GM21390 (cell line): ENCODE data around the gene PPP1R10.

Experiments used
- ATAC-seq: cut with Tn5 transposase; IDR thresholded peaks from one replicate; pipeline ENCODE4 v1.9.1; 2021; ENCODE audit not compliant: unreplicated experiment

PPP1R10 gene

DNA sequence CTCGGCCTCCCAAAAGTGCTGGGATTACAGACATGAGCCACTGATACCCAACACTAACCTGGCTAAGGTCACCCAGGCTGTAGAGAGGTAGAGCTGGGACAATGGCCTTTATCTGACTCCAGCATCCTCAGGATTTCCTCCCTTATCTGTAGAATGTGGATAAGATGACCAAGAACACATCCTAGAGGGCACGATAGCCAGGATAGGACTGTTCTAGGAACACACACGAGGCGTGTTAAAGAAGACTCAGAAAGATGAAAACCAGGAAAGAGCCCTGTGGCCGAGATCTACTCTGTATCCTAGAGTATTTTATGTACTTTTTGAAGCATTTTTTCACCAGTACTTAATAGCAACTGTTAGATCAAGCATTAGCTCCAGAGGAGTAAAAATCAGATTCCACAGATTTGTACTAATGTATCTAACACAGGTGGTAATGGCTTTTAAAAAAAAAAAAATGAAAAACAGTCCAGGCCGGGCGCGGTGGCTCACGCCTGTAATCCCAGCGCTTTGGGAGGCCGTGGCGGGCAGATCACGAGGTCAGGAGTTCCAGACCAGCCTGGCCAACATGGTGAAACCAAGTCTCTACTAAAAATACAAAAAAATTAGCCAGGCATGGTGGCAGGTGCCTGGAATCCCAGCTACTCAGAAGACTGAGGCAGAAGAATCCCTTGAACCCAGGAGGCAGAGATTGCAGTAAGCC is 17.3 kb downstream of the PPP1R10 start:
- no peak for ATAC-seq

DNA sequence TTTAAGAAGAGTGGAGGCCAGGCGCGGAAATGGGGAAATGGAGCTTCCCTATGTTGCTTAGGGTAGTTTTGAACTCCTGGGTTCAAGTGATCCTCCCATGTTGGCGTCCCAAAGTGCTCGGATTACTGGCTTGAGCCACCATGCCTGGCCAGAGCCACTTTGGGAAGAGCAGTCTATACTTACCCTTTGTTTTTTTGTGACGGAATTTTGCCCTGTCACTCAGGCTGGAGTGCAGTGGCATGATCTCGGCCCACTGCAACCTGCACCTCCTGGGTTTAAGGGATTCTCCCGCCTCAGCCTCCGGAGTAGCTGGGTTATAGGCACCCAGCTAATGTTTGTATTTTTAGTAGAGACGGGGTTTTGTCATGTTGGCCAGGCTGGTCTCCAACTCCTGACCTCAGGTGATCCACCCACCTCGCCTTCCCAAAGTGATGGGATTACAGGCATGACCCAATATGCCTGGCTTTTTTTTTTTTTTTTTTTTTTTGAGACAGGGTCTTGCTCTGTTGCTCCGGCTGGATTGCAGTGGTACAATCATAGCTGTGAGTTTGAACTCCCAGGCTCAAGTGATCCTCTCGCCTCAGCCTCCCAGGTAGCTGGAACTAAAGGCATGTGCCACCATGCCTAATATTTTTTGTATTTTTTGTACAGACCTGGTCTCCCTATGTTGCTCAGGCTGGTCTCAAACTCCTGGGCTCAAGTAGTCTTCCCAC is 18.0 kb downstream of the PPP1R10 start:
- no peak for ATAC-seq

DNA sequence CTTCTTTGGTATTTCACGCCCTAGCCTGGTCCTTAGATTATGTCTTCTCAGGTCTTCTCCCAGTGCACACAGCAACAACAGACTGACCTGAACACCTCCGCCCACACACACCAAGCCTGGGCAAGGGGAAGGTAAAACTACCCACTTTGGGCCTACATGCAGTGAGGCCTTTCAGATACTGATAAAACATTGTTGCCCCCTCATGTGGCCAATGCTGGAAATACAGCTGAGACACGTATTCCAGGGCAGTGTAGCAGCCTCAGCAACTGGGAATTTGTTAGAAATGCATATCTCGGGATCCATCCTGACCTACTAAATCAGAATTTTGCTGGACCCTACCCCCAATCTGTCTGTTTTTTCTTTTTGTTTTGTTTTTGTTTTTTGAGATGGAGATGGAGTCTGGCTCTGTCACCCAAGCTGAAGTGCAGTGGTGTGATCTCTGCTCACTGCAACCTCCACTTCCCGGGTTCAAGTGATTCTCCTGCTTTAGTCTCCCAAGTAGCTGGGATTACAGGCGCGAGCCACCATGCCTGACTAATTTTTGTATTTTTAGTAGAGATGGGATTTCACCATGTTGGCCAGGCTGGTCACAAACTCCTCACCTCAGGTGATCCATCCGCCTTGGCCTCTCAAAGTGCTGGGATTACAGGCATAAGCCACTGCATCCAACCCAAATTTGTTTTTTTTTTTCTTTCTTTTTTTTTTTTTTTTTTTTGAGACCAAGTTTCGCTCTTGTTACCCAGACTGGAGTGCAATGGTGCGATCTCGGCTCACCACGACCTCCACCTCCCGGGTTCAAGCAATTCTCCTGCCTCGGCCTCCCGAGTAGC is 19.5 kb downstream of the PPP1R10 start:
- peak; percentile 65 for ATAC-seq

DNA sequence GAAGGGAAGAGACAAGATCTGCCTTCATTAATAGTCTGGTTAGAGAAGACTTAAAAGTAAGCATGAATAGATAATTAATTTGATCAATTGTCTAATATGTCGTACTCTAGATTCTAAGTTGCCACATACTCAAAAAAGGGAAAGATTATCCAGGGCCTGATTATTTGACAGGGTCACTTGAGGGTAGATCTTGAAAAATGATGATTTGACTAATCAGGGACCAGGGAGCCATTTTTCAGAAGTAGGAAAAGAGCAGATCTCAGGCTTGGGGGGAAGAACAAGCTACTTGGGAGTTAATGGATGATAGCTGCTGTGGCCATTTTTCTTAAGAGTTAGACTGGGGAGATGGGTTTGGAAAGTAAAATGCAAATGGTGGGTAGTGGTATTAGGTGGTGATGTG is 24.8 kb downstream of the PPP1R10 start:
- no peak for ATAC-seq

DNA sequence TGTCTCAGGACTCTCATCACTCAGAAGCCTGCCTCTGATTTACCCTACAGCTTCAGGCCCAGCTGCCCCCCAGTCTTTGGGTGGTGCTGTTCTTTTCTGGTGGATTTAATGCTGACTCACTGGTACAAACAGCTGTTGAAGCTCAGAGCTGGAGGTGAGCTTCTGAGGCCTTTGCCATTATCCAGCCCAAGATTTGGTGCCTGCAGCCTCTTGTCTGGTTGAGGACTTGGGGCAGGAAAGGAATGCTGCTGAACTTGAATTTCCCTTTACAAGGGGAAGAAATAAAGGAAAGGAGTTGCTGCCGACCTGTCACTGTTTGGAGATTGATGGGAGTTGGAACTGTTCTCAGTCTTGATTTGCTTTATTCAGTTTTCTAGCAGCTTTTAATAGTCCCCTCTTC is 26.0 kb downstream of the PPP1R10 start:
- ATAC-seq: no peak

DNA sequence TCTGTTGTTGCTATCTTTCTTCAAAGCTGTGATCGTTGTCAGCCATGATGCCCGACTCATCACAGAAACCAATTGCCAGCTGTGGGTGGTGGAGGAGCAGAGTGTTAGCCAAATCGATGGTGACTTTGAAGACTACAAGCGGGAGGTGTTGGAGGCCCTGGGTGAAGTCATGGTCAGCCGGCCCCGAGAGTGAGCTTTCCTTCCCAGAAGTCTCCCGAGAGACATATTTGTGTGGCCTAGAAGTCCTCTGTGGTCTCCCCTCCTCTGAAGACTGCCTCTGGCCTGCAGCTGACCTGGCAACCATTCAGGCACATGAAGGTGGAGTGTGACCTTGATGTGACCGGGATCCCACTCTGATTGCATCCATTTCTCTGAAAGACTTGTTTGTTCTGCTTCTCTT is 26.5 kb downstream of the PPP1R10 start:
- no peak for ATAC-seq

DNA sequence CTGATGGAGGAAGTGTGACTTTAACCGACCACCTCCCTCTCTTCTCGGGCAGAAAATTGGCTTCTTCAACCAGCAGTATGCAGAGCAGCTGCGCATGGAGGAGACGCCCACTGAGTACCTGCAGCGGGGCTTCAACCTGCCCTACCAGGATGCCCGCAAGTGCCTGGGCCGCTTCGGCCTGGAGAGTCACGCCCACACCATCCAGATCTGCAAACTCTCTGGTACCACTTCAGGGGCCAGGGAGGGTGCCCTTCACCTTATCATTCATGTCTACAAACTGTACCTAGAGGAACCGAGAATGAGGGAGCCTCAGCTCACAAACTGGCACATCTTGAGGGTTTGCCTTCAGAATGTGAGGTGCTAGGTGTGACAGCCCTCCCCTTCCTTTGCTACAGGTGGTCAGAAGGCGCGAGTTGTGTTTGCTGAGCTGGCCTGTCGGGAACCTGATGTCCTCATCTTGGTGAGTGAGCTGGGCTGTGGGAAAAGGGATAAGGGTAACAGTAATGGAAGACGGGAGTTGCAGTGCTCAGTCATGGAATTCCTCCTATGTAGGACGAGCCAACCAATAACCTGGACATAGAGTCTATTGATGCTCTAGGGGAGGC is 27.2 kb downstream of the PPP1R10 start:
- ATAC-seq: no peak

DNA sequence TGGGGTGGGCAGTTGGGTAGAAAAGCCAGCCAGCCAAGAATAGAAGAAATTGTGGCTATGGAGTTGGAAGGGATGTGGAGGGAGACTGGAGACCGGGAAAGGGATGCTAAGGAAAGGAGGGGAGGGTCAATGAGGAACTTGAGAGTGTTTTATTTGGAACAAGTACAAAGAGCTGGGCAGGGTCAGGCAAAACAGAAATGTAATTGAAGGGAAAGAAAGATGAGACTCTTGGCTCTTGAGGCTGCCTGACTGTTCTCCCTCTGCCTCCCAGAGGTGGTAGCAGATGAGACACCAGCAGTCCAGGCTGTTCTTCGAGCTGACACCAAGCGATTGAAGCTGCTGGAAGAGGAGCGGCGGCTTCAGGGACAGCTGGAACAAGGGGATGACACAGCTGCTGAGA is 33.1 kb downstream of the PPP1R10 start:
- no peak for ATAC-seq

DNA sequence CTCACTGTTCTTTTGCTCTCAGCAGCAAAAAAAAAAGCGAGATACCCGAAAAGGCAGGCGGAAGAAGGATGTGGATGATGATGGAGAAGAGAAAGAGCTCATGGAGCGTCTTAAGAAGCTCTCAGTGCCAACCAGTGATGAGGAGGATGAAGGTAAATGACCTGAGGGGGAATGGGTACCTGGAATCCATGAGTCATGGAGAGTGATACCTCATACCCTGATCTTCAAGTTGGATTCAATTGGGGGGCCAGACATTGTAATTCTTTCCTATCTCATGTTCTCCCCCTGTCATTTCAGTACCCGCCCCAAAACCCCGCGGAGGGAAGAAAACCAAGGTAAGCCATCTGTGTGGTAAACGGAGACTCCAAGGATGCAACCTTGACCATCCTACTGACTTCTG is 39.0 kb downstream of the PPP1R10 start:
- no peak for ATAC-seq

DNA sequence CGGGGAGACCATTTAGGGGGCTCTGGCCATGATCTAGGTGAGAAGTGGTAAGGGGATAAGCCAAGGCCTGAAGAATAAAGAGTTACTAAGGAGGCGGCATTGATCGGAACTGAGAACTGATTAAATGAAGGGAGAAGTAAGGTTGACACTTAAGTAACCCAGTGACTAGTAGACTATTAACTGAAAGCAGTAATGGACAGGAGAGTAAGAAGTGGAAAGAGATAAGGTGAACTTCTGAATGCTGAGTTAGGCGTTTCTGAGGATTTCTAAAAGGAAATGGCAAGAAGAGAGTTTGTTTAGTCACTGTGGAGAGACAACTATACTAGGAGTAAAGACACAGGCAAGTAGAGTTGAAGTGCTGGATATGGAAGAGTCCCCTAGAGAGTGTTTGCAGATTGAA is 43.9 kb downstream of the PPP1R10 start:
- no peak for ATAC-seq

DNA sequence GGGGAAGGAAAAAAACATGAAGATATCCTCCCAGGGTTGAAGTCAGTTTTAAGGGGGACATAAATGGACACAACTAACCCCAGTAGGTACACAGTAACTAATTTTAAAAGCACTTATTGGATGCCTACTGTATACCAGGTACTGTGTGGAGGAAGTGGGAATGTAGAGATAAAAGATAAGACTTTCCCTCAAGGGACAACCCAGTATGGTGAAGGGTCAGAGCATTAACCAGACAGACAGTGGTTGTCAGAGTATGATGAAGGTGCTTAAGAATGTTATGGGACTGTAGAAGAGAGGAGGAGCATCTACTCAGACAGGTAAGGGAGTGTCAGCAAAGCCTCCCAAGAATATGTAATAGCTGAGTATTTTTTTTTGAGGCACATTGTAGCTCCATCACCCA is 44.9 kb downstream of the PPP1R10 start:
- ATAC-seq: no peak

DNA sequence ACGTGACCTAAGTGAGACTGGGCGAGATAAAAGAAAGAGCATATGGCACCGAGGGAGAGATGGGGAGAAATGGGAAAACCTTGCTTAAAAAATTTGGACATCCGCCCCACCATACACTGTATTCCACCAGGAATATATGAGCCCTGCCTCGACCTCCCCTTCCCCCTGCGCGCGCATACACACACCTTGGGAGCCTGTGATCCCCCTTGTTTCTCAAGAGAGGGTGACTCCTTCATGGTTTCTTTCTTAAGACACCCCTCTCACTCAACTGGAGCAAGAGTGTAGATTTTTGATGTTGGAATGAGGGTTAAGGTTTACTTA is 45.3 kb downstream of the PPP1R10 start:
- no peak for ATAC-seq

DNA sequence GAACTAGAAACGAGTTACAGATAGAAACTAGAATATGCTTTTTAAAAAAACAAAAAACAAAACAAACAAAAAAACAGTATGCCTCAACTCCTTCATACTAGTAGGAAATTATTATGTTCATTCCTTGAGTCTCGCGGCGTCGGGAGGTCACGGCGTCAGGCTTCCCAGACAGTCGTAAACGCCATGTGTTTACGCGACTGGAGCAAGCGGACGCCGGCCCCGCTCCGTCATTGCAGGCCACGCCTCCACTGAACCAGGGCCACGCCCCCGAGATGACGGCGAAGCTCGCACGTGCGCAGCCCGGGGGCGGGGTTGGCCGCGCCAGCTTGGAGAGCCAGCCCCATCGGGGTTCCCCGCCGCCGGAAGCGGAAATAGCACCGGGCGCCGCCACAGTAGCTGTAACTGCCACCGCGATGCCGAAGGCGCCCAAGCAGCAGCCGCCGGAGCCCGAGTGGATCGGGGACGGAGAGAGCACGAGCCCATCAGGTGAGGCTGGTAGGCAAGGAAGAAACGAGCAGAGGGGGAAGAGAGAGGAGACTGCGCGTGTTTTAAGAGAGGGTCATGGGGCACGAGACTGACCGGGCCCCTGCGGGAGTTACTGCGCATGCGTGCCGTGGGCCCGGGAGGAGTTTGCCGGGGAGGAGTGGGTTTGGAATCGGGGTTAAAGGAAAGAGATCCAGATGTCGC is 45.8 kb downstream of the PPP1R10 start, which contains the start of gene ABCF1:
Gene ABCF1 (plus strand): TSS at position 368 of the 687 bp plus-strand sequence. CDS start 46 bp downstream, at position 414.
- peak; percentile 95 for ATAC-seq

DNA sequence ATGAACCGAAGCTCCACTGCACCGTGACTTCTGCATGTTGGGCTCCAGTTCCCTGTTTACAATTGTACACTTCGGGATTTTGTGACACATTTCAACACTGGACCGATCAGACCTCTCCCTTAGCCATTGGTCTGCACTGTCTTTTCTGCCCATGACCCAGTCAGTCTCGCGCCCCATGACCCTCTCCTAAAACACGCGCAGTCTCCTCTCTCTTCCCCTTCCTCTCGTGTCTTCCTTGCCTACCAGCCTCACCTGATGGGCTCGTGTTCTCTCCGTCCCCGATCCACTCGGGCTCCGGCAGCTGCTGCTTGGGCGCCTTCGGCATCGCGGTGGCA is 46.3 kb downstream of the PPP1R10 start:
- peak; percentile 15 for ATAC-seq

DNA sequence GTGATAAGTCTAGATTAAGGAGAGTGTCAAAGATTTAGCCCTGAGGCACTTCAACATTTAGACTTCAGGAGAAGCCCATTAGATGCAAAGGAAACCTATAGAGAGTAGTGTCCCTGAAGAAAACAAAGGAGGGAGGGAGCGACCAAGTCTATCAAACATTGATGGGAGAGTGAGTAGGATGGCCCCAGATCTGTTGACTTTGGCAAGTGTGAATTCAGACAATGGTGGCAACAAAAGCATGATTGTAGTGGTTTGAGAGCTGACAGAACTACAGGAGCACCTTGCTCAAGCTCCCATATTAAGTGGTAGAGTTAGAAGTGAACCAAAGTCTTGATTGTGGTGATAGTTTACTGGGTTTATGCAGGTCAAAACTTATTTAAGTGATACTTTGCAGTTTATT is 46.8 kb downstream of the PPP1R10 start:
- ATAC-seq: no peak

DNA sequence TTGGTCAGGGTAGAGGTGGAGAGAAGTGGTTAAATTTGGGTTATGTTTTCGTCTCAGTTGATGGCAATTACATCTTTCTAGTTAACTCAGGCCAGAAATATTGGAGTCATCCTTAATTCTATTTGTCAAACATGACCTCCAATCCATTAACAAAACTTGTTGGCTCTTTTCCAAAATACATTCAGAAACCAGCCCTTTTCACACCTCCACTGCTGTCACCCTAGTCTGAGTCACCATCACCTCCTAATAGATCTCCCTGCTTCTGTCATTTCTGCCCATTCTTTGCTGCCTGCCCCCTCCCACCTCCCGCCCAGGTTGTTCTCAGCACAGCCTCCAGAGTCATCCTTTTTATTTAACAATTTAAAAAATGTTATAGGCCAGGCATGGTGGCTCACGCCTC is 48.8 kb downstream of the PPP1R10 start:
- ATAC-seq: no peak

DNA sequence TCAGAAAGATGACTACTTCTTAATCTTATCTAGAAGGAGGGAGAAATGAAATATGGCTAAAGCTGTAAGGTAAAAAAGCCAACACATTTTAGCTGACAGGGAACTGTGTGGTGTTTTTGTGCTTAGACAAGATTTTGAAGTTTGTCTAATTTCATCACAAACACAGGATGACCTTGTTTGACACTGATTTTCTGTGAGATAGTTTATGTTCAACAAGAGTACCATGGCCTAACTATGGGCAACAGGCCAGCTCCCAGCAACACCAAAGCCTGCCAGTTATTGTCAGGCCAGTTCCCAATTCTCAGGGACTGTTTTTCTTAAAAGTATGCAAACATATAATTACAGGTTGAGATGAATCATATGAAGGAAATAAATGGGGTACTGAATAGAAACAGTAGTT is 51.3 kb downstream of the PPP1R10 start:
- ATAC-seq: no peak

DNA sequence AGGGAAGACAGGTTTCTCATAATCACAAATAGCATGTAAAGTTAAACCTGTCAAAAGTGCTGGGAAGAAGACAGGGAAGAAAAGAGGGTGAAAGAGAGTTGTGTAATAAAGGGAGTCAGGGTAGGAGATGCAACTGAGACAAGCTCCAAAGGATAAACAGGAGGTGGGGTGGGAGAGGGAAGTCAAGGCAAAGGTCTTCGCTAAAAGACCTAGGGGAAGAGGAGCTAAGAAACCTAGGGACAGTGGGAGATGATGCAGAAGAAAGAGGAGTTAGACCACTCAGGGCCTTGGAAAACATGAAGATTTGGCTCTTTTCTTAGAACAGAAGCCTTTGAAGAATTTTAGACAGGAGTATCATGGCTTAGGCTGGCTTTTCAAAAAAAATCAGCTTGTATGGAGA is 52.9 kb downstream of the PPP1R10 start:
- no peak for ATAC-seq

DNA sequence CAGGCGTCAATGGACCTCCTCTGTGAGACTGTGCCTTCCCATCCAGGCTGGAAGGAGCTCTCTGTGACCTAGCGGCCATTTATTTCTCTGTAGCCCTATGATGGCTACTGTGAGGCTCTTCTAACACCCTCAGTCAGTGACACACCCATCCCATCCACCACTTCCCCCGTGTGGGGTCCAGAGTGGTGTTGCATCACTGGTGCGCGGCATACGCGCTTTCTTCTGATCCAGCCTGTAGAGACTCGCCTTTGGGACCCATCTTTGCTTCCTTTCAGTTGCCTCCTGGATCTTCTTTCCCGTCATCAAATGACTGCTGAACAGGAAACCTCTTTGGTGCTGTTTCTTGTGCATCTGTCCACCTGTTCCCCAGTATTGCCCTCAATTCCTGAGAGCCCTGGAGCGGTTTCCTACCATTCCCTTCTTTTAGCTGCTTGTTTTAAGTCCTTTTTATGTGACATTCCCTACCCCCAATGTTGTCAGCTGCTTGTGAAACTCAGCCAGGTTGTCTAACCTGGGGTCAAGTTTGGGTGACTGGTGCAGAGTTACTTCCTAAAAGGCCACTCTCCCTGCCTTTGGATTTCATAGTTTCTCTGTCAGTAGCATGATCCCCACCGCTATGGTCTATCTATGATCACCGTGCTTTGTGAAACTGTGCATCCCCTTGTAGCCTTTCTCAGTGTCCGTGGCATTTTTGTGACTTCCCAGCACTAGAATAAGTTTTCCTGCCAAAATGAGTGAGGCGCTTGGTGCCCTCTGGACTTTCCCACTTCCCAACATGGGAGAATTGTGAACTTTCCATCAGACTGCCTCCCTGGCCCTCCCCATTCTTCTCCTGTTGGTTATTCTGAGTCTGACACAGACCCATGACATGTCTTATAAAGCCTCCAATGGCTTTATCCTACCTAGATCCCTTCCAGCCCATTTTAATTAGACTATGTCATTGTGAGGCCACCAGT is 54.3 kb downstream of the PPP1R10 start:
- ATAC-seq: no peak

DNA sequence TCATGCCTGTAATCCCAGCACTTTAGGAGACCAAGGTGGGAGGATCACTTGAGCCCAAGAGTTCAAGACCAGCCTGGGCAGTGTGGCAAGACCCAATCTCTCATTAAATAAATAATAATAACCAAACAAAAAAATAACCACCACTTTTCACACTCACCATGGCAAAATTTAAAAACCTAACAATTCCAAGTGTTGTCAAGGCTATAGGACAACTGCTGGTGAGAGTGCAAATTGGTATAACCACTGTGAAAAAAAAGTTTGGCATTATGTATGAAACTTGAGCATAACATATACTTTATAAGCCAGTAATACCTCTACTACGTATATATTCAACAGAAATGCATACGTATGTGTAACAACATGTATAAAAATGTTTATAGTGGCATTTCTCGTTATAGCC is 56.1 kb downstream of the PPP1R10 start:
- no peak for ATAC-seq
